Measurements from ENCODE around the gene NOVA2. TPM values are rescaled to one million over a fixed set of nuclear protein-coding genes. Genes with fewer than 3 reads are reported as not detected.

Gene NOVA2
- total and polyA plus RNA-seq, 9 of the 15 experiments (the other 6 are each of a cell fraction or from before 2014, with no cell fraction given): not detected

GRCh38 chr19:45927565-45928261, 46.0 kb downstream of the NOVA2 start (continued):
- no peak for TF ChIP-seq HOXB6 (CRISPR knock-in tag; IDR thresholded peaks at IDR 0.05; ENCODE audit: borderline replicate concordance)
- TF ChIP-seq E2F6 (IDR thresholded peaks at IDR 0.05; ENCODE audit: borderline replicate concordance in 1 of 2, extremely low read depth in 1 of 2, insufficient read depth in 1 of 2, insufficient read length in 1 of 2, low read depth in 1 of 2, low read length in 1 of 2, poor library complexity in 1 of 2, severe bottlenecking in 1 of 2): peak; percentile 98 to 99
- peak; percentile 46; the same call in 1 of the 2 replicates for TF ChIP-seq TEAD4 (IDR thresholded peaks at IDR 0.05; ENCODE audit: low read length)
- TF ChIP-seq TEAD4 (CRISPR knock-in tag; IDR thresholded peaks at IDR 0.05; ENCODE audit: borderline replicate concordance): no peak
- no peak for TF ChIP-seq ZNF780A (CRISPR knock-in tag; IDR thresholded peaks at IDR 0.05)
- TF ChIP-seq NBN (IDR thresholded peaks at IDR 0.05; ENCODE audit: low read depth): no peak
- peak; percentile 88 for TF ChIP-seq ARID4B (CRISPR knock-in tag; IDR thresholded peaks at IDR 0.05)
- peak; percentile 97 for TF ChIP-seq MAX (CRISPR knock-in tag; IDR thresholded peaks at IDR 0.05)
- TF ChIP-seq SMARCA4 (IDR thresholded peaks at IDR 0.05): no peak
- no peak for TF ChIP-seq ZNF224 (CRISPR knock-in tag; IDR thresholded peaks at IDR 0.05)
- peak; percentile 60; the same call in 1 of the 2 replicates for TF ChIP-seq ESRRA (IDR thresholded peaks at IDR 0.05; ENCODE audit: borderline replicate concordance, low read depth)
- TF ChIP-seq LCOR (CRISPR knock-in tag; IDR thresholded peaks at IDR 0.05): peak; percentile 73
- TF ChIP-seq MXI1 (IDR thresholded peaks at IDR 0.05; ENCODE audit: low read depth, low read length): peak; percentile 25; the same call in 1 of the 2 replicates
- TF ChIP-seq CREB3 (tag; conservative IDR thresholded peaks at IDR 0.05; ENCODE audit: low read depth): no peak
- TF ChIP-seq ARID3A (IDR thresholded peaks at IDR 0.05; ENCODE audit: borderline replicate concordance, low read depth, low read length): no peak
- 0 out of 2 replicates have a peak, but pooled peaks have one; percentile 9 for TF ChIP-seq TOE1 (IDR thresholded peaks at IDR 0.05; ENCODE audit: borderline replicate concordance)
- no peak for TF ChIP-seq TOE1 (CRISPR knock-in tag; IDR thresholded peaks at IDR 0.05; ENCODE audit: borderline replicate concordance, low read depth)
- TF ChIP-seq GABPA (tag; conservative IDR thresholded peaks at IDR 0.05; ENCODE audit: low read depth): peak; percentile 71
- no peak for TF ChIP-seq ZC3H11A (IDR thresholded peaks at IDR 0.05; ENCODE audit: low read depth, low read length)
